Measurements from ENCODE around the gene HES5.

GRCh38 chr1:2538376-2538775, 8.3 kb upstream of the HES5 start:
- no peak for TF ChIP-seq EZH2phosphoT487 (IDR thresholded peaks at IDR 0.05; ENCODE audit: insufficient read depth, low read depth)
- TF ChIP-seq EZH2 (IDR thresholded peaks at IDR 0.05; ENCODE audit: insufficient read depth, poor library complexity, severe bottlenecking), result no peak

Data from GM23248 (cell line).